ENCODE results near the gene ANP32E.
"Not testable (repeated sequence)": the region's sequence is repeated elsewhere in the genome, so short reads cannot be mapped to it uniquely, and the experiment has no call there.

ANP32E gene

DNA sequence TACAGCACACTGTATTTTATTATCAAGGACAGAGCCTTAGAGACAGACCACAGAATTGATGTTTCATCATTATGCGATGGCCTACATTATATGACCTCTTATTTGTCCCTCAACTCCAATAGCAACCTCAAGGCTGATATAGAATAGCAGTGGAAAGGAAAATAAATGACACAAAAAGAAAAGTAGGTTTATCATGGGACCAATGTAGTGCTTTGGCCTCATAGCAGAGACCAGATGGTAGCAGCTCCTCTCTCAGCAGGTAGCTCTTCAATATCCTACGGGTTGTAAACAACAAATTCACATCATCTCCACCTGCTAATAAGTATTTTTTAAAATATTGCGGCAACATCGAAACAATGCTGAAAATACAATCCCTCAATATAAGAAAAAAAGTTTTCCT, 25.2 kb downstream of the ANP32E start:
- no peak for DNase-seq

DNA sequence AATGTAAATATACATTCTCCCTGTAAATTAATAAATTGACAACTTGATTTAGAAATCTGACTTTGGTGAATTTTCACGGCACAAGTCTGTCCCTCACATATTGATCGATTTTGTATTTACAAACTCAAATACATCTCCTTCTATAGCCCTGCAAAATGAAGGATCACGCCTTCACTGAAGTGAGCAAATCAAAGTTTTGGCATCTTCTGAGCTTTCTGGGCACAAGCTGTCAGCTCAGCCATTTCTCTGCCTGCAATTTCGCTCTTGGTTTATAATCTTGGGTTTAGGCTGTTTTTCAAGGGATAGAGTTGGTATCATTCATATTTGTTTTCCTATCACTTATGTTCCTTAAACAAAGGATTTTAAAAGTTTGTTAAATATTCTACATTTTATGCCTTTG, 25.8 kb downstream of the ANP32E start:
- no peak for DNase-seq

- DNase-seq, result not testable (repeated sequence)
These were observed 27.5 kb downstream of the ANP32E start for GRCh38 chr1:150208460-150208859.

GRCh38 chr1:150207281-150207971, 28.5 kb downstream of the ANP32E start:
- no peak for DNase-seq

DNA sequence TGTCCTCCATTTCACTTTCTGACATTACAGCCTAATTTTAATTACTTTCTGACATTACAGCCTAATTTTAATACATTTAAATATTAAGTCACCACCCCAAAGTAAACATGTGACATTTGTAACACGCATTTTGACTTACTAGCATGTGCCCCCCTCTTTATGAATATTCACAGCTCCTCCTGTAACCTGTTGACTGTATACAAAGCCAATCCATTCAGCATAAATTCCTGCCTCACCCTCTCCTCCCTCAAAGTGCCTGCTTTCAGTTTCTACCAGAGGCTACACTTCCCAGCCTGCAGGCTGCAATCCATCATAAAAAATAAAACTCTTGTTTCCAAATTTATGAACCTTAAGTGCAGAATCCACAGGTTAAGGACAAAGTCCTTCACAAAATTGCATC, 39.5 kb downstream of the ANP32E start:
- no peak for DNase-seq

- no peak for DNase-seq
These were observed 41.4 kb downstream of the ANP32E start for GRCh38 chr1:150194381-150195031.

- DNase-seq, result no peak
These were observed 43.9 kb downstream of the ANP32E start for GRCh38 chr1:150192012-150192411.

- no peak for DNase-seq
These were observed 48.4 kb downstream of the ANP32E start for GRCh38 chr1:150187560-150187931.

GRCh38 chr1:150186789-150187559, 48.9 kb downstream of the ANP32E start:
- DNase-seq, result peak; percentile 33

DNA sequence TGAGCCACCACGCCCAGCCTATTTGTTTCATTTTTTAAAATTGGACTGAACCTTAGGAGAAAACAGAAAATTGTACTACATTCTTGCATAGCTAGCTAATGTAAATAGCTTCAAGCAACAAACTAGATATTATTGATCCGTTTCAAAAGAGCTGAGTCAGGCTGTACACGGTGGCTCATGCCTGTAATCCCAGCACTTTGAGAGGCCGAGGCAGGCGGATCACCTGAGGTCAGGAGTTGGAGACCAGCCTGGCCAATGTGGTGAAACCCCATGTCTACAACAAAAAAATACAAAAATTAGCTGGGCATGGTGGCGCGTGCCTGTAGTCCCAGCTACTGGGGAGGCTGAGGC, 49.5 kb downstream of the ANP32E start:
- not testable (repeated sequence) for DNase-seq

GRCh38 chr1:150185481-150185880, 50.4 kb downstream of the ANP32E start:
- DNase-seq, result no peak

DNA sequence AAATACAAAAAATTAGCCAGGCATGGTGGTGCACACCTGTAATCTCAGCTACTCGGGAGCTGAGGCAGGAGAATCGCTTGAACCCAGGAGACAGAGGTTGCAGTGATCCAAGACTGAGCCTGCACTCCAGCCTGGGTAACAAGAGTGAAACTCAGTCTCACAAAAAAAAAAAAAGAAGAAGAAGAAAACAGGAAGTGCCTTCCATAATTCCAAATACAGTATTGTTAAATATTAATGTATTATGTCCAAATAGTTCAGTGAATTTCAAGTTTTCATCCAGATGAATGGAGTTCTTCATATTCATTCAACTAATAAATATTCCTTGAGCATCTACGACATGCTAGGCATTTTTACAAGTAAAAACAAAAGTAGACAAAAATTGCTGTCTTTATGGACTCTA, 52.9 kb downstream of the ANP32E start:
- DNase-seq, result no peak

GRCh38 chr1:150182247-150182646, 53.7 kb downstream of the ANP32E start:
- DNase-seq, result no peak

DNA sequence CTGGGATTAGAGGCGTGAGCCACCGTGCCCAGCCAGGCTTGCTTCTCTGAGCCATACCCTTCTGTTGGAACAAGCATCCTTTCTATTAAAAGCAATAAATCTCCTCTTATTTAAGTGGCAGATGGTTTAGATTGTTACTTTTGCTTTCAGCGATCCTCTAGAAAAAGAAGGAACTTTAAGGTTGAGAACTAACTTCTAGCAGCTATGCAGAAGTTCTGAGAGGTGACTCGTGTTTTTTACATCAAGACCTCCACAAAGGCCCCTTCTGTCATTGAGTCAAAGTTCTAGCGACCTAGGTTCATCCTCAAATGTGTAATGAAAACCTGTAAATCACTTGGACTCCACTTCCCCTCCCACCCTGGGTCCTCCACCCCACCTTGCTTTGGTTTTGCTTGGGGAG, 55.4 kb downstream of the ANP32E start:
- no peak for DNase-seq

DNA sequence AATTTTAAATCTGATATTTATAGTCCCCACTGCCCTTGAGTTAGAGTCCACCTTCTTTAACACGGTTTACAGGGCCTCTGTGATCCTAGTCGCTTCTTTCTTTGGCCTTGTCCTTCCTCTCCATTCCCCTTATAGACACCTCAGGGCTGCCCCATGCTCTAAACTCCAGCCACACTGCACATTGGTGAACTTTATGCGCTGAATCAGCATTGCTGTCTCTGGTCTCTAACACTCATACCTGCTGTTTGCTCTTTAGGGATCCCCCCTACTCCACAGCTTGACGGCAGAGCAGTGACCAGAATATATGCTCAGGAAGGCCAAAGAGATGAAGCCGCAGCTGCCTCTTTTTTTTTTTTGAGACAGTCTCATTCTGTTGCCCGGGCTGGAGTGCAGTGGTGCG, 56.0 kb downstream of the ANP32E start:
- no peak for DNase-seq

DNA sequence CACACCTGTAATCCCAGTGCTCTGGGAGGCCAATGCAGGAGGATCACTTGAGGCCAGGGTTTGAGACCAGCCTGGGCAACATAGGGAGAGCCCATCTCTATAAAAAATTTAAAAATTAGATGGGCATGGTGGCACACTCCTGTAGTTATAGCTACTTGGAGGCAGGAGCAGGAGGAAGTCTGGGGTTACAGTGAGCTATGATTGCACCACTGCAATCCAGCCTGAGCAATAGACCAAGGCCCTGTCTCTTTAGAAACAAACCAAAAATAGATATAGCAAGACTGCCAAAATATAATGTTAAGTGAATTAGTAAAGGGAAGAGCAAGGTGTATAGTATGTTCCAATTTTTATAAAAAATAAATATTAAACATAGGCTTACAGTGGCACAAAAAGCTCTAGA, 57.4 kb downstream of the ANP32E start:
- DNase-seq, result no peak

DNA sequence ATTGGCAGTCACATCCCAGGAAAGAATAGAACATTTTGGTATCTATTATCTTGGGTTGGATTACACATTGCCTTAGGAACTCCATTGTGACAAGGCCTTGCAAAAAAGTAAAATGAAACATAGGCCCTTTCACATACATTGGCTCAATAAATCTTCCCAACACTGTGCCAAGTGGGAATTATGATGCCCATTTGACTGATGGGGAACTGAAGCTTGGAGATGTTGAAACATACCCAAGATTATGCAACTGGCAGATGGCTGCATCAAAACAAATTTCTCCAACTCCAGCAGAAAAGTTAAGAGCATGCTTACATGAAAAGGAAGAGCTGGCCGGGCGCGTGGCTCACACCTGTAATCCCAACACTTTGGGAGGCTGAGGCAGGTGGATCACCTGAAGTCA, 59.3 kb downstream of the ANP32E start:
- no peak for DNase-seq

DNA sequence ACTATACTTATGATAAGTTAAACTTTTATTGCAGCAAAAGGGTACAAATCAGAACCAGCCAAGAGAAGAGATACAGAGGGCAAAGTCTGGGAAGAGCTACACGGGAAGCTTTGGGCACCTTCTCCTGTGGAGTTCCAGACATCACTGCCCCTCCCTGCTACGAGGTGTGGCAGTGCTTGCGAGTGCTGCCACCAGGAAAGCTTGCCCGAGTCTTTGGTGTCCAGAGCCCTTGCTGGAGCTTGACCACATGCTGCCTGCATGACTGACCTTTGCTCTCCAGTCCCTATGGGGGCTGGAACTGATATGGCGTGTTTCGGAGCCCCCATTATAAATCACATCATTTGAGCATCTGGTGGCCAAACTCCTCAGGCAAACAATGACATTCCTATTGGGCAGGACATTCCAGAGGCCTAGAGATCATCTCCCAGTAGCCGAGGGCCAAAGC, 62.7 kb downstream of the ANP32E start:
- DNase-seq, result no peak

- no peak for DNase-seq
These were observed 64.1 kb downstream of the ANP32E start for GRCh38 chr1:150171801-150172200.

DNA sequence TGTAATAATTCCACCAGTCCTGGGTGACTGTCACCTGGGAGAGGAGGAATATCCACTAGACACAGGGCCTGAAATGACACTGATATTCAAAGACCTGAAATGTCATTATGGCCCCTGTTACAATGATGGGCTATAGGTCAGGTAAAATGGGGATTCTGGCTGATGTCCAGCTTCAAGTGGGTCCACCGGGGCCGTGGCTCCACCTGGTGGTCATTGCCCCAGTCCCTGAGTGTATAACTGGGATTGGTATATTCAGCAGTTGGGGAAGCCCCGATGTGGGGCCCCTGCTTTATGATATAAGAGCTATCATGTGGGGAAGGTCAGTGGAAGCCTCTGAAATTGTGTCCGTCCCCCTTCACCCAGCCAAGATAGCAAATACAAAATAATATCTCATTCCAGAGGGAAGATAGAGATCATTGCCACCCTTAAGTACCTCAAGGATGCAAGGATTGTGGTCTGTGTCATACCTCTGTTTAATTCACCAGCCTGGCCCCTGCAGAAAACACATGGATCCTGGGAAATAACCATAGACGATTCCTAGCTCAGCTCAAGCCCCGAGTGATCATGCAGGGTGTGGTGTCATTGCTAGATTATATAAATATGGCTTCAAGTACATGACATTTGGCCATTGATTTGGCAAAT, 66.8 kb downstream of the ANP32E start:
- DNase-seq, result no peak
